ENCODE data around the gene FAM81A. TPM values are rescaled to one million over a fixed set of nuclear protein-coding genes. Genes with fewer than 3 reads are reported as not detected.
"Not testable (repeated sequence)": the region's sequence is repeated elsewhere in the genome, so short reads cannot be mapped to it uniquely, and the experiment has no call there.

The FAM81A gene
- total and polyA plus RNA-seq, 2 donors = 0.42 to 1.2 TPM

GRCh38 chr15:59523702-59524101, 85.7 kb downstream of the FAM81A start:
- Histone ChIP-seq H3K4me1 (ENCODE audit: control insufficient read depth in 2 of 2, insufficient read depth in 2 of 2, low read length in 2 of 2) (peaks cover 0 to 13% of the 10 kb centered on the region in 2 donors), H3K4me3 (ENCODE audit: low read length in 2 of 2) (no peak overlapping the region), H3K36me3 (ENCODE audit: control insufficient read depth in 2 of 2, insufficient read depth in 2 of 2, low read length in 1 of 2) (no peaks in the 10 kb centered on the region), H3K27me3 (ENCODE audit: control insufficient read depth in 2 of 2, insufficient read depth in 1 of 2, low read length in 1 of 2) (peaks cover 30 to 69% of the 10 kb centered on the region in 2 donors), H3K9me3 (ENCODE audit: control insufficient read depth in 2 of 2, insufficient read depth in 1 of 2, low read length in 1 of 2) (peaks cover 0 to 3% of the 10 kb centered on the region in 2 donors), H3K27ac (ENCODE audit: low read depth in 1 of 2, low read length in 1 of 2) (no peak overlapping the region)
- DNase-seq (ENCODE audit: low read depth in 6 of 9, low spot score in 9 of 9) = no peak
- WGBS = 95% methylated on average over 6 of the region's 6 CpGs

GRCh38 chr15:59524331-59524731, 86.3 kb downstream of the FAM81A start:
- Histone ChIP-seq H3K4me1 (ENCODE audit: control insufficient read depth in 2 of 2, insufficient read depth in 2 of 2, low read length in 2 of 2) (peaks cover 0 to 13% of the 10 kb centered on the region in 2 donors), H3K36me3 (ENCODE audit: control insufficient read depth in 2 of 2, insufficient read depth in 2 of 2, low read length in 1 of 2) (no peaks in the 10 kb centered on the region), H3K4me3 (ENCODE audit: low read length in 2 of 2) (no peak overlapping the region), H3K27me3 (ENCODE audit: control insufficient read depth in 2 of 2, insufficient read depth in 1 of 2, low read length in 1 of 2) (peaks cover 30 to 68% of the 10 kb centered on the region in 2 donors), H3K9me3 (ENCODE audit: control insufficient read depth in 2 of 2, insufficient read depth in 1 of 2, low read length in 1 of 2) (peaks cover 0 to 3% of the 10 kb centered on the region in 2 donors), H3K27ac (ENCODE audit: low read depth in 1 of 2, low read length in 1 of 2) (no peak overlapping the region)
- DNase-seq (ENCODE audit: low read depth in 6 of 9, low spot score in 9 of 9) = peak in 1 of 9 donors; percentile 29
- 18% methylated on average over 5 of the region's 5 CpGs for WGBS

- Histone ChIP-seq H3K27me3 (ENCODE audit: control insufficient read depth in 2 of 2, insufficient read depth in 1 of 2, low read length in 1 of 2) (peaks cover 20 to 67% of the 10 kb centered on the region in 2 donors), H3K4me1 (ENCODE audit: control insufficient read depth in 2 of 2, insufficient read depth in 2 of 2, low read length in 2 of 2) (peaks cover 0 to 13% of the 10 kb centered on the region in 2 donors)
- H3K27ac ChIP-seq (ENCODE audit: low read depth in 1 of 2, low read length in 1 of 2); DNase-seq (ENCODE audit: low read depth in 6 of 9, low spot score in 9 of 9); H3K9me3 ChIP-seq (ENCODE audit: control insufficient read depth in 2 of 2, insufficient read depth in 1 of 2, low read length in 1 of 2); H3K4me3 ChIP-seq (ENCODE audit: low read length in 2 of 2); H3K36me3 ChIP-seq (ENCODE audit: control insufficient read depth in 2 of 2, insufficient read depth in 2 of 2, low read length in 1 of 2): not testable (repeated sequence)
- WGBS = 98% methylated on average over 6 of the region's 6 CpGs
Observed at GRCh38 chr15:59526466-59526865, 88.5 kb downstream of the FAM81A start.

- Histone ChIP-seq H3K9me3 (ENCODE audit: control insufficient read depth in 2 of 2, insufficient read depth in 1 of 2, low read length in 1 of 2) (no peaks in the 10 kb centered on the region), H3K36me3 (ENCODE audit: control insufficient read depth in 2 of 2, insufficient read depth in 2 of 2, low read length in 1 of 2) (no peaks in the 10 kb centered on the region), H3K27ac (ENCODE audit: low read depth in 1 of 2, low read length in 1 of 2) (no peak overlapping the region), H3K27me3 (ENCODE audit: control insufficient read depth in 2 of 2, insufficient read depth in 1 of 2, low read length in 1 of 2) (peaks cover 17 to 59% of the 10 kb centered on the region in 2 donors), H3K4me1 (ENCODE audit: control insufficient read depth in 2 of 2, insufficient read depth in 2 of 2, low read length in 2 of 2) (peaks cover 0 to 8% of the 10 kb centered on the region in 2 donors), H3K4me3 (ENCODE audit: low read length in 2 of 2) (no peak overlapping the region)
- 100% methylated on average over 1 of the region's 1 CpG for WGBS
- DNase-seq (ENCODE audit: low read depth in 6 of 9, low spot score in 9 of 9) = no peak
Observed at GRCh38 chr15:59528429-59528828, 90.4 kb downstream of the FAM81A start.

- DNase-seq (ENCODE audit: low read depth in 6 of 9, low spot score in 9 of 9) = peak in 8 of 9 donors; percentile 29 to 79 (median 53)
- Histone ChIP-seq H3K9me3 (ENCODE audit: control insufficient read depth in 2 of 2, insufficient read depth in 1 of 2, low read length in 1 of 2) (no peaks in the 10 kb centered on the region), H3K27me3 (ENCODE audit: control insufficient read depth in 2 of 2, insufficient read depth in 1 of 2, low read length in 1 of 2) (peaks cover 14 to 53% of the 10 kb centered on the region in 2 donors), H3K4me3 (ENCODE audit: low read length in 2 of 2) (no peak overlapping the region), H3K4me1 (ENCODE audit: control insufficient read depth in 2 of 2, insufficient read depth in 2 of 2, low read length in 2 of 2) (peaks cover 0 to 6% of the 10 kb centered on the region in 2 donors), H3K36me3 (ENCODE audit: control insufficient read depth in 2 of 2, insufficient read depth in 2 of 2, low read length in 1 of 2) (no peaks in the 10 kb centered on the region), H3K27ac (ENCODE audit: low read depth in 1 of 2, low read length in 1 of 2) (no peak overlapping the region)
- 14% methylated on average over 8 of the region's 8 CpGs for WGBS
Observed at GRCh38 chr15:59528961-59529402, 91.0 kb downstream of the FAM81A start.

GRCh38 chr15:59531066-59531675, 93.2 kb downstream of the FAM81A start:
- 51% methylated on average over 9 of the region's 9 CpGs for WGBS
- Histone ChIP-seq H3K27ac (ENCODE audit: low read depth in 1 of 2, low read length in 1 of 2) (no peak overlapping the region), H3K4me1 (ENCODE audit: control insufficient read depth in 2 of 2, insufficient read depth in 2 of 2, low read length in 2 of 2) (no peaks in the 10 kb centered on the region), H3K27me3 (ENCODE audit: control insufficient read depth in 2 of 2, insufficient read depth in 1 of 2, low read length in 1 of 2) (peaks cover 4 to 37% of the 10 kb centered on the region in 2 donors), H3K36me3 (ENCODE audit: control insufficient read depth in 2 of 2, insufficient read depth in 2 of 2, low read length in 1 of 2) (no peaks in the 10 kb centered on the region), H3K4me3 (ENCODE audit: low read length in 2 of 2) (no peak overlapping the region), H3K9me3 (ENCODE audit: control insufficient read depth in 2 of 2, insufficient read depth in 1 of 2, low read length in 1 of 2) (no peaks in the 10 kb centered on the region)
- no peak for DNase-seq (ENCODE audit: low read depth in 6 of 9, low spot score in 9 of 9)

GRCh38 chr15:59532770-59533379, 94.9 kb downstream of the FAM81A start:
- no peaks in the 10 kb centered on the region for H3K4me1 ChIP-seq (ENCODE audit: control insufficient read depth in 2 of 2, insufficient read depth in 2 of 2, low read length in 2 of 2)
- peak in 5 of 9 donors; percentile 10 to 50 (median 33) for DNase-seq (ENCODE audit: low read depth in 6 of 9, low spot score in 9 of 9)
- H3K9me3 ChIP-seq (ENCODE audit: control insufficient read depth in 2 of 2, insufficient read depth in 1 of 2, low read length in 1 of 2) = no peaks in the 10 kb centered on the region
- peaks cover 0 to 29% of the 10 kb centered on the region in 2 donors for H3K27me3 ChIP-seq (ENCODE audit: control insufficient read depth in 2 of 2, insufficient read depth in 1 of 2, low read length in 1 of 2)
- H3K4me3 ChIP-seq (ENCODE audit: low read length in 2 of 2) = no peak overlapping the region
- H3K27ac ChIP-seq (ENCODE audit: low read depth in 1 of 2, low read length in 1 of 2) = no peak overlapping the region
- WGBS = 16% methylated on average over 8 of the region's 8 CpGs
- no peaks in the 10 kb centered on the region for H3K36me3 ChIP-seq (ENCODE audit: control insufficient read depth in 2 of 2, insufficient read depth in 2 of 2, low read length in 1 of 2)

GRCh38 chr15:59536553-59536952, 98.6 kb downstream of the FAM81A start:
- H3K36me3 ChIP-seq (ENCODE audit: control insufficient read depth in 2 of 2, insufficient read depth in 2 of 2, low read length in 1 of 2) = no peaks in the 10 kb centered on the region
- no peak overlapping the region for H3K27ac ChIP-seq (ENCODE audit: low read depth in 1 of 2, low read length in 1 of 2)
- peaks cover 0 to 2% of the 10 kb centered on the region in 2 donors for H3K27me3 ChIP-seq (ENCODE audit: control insufficient read depth in 2 of 2, insufficient read depth in 1 of 2, low read length in 1 of 2)
- H3K9me3 ChIP-seq (ENCODE audit: control insufficient read depth in 2 of 2, insufficient read depth in 1 of 2, low read length in 1 of 2) = no peaks in the 10 kb centered on the region
- DNase-seq (ENCODE audit: low read depth in 6 of 9, low spot score in 9 of 9) = no peak
- H3K4me3 ChIP-seq (ENCODE audit: low read length in 2 of 2) = no peak overlapping the region
- 97% methylated on average over 6 of the region's 6 CpGs for WGBS
- no peaks in the 10 kb centered on the region for H3K4me1 ChIP-seq (ENCODE audit: control insufficient read depth in 2 of 2, insufficient read depth in 2 of 2, low read length in 2 of 2)

- H3K4me3 ChIP-seq (ENCODE audit: low read length in 2 of 2) = no peak overlapping the region
- H3K4me1 ChIP-seq (ENCODE audit: control insufficient read depth in 2 of 2, insufficient read depth in 2 of 2, low read length in 2 of 2) = no peaks in the 10 kb centered on the region
- H3K27me3 ChIP-seq (ENCODE audit: control insufficient read depth in 2 of 2, insufficient read depth in 1 of 2, low read length in 1 of 2) = no peaks in the 10 kb centered on the region
- no peaks in the 10 kb centered on the region for H3K9me3 ChIP-seq (ENCODE audit: control insufficient read depth in 2 of 2, insufficient read depth in 1 of 2, low read length in 1 of 2)
- no peaks in the 10 kb centered on the region for H3K36me3 ChIP-seq (ENCODE audit: control insufficient read depth in 2 of 2, insufficient read depth in 2 of 2, low read length in 1 of 2)
- no peak overlapping the region for H3K27ac ChIP-seq (ENCODE audit: low read depth in 1 of 2, low read length in 1 of 2)
- no peak for DNase-seq (ENCODE audit: low read depth in 6 of 9, low spot score in 9 of 9)
- WGBS = 96% methylated on average over 2 of the region's 2 CpGs
Observed at GRCh38 chr15:59537403-59537802, 99.4 kb downstream of the FAM81A start.
